ENCODE results near the gene WSB2. TPM values are rescaled to one million over a fixed set of nuclear protein-coding genes. Genes with fewer than 3 reads are reported as not detected.

WSB2 gene
- total and polyA plus RNA-seq, 9 of the 15 experiments (the other 6 are each of a cell fraction or from before 2014, with no cell fraction given) = 31.4 to 77.6 (median 52.6) TPM

- peak; percentile 55; the same call in 1 of the 2 replicates for TF ChIP-seq SPI1 (IDR thresholded peaks at IDR 0.05; ENCODE audit: borderline replicate concordance, low read depth, low read length)
- no peak for TF ChIP-seq U2AF2 (optimal IDR thresholded peaks at IDR 0.05; ENCODE audit: low read depth, low read length)
- no peak for TF ChIP-seq ELK3 (CRISPR knock-in tag; IDR thresholded peaks at IDR 0.05)
- no peak for TF ChIP-seq JUND (IDR thresholded peaks at IDR 0.05; ENCODE audit: borderline replicate concordance, low read depth, low read length)
- no peak for TF ChIP-seq JUND (tag; IDR thresholded peaks at IDR 0.05; ENCODE audit: borderline replicate concordance, low read depth, low read length)
- no peak for TF ChIP-seq C11orf30 (IDR thresholded peaks at IDR 0.05; ENCODE audit: low read depth)
- TF ChIP-seq NFXL1 (CRISPR knock-in tag; IDR thresholded peaks at IDR 0.05) = no peak
- TF ChIP-seq MEF2A (IDR thresholded peaks at IDR 0.05; ENCODE audit: control insufficient read depth, low read depth, low read length) = no peak
- no peak for TF ChIP-seq RNF2 (IDR thresholded peaks at IDR 0.05)
- TF ChIP-seq ZNF717 (CRISPR knock-in tag; IDR thresholded peaks at IDR 0.05) = no peak
- TF ChIP-seq ELF4 (CRISPR knock-in tag; IDR thresholded peaks at IDR 0.05) = no peak
- no peak for TF ChIP-seq RERE (CRISPR knock-in tag; IDR thresholded peaks at IDR 0.05; ENCODE audit: borderline replicate concordance)
- peak; percentile 67; the same call in 1 of the 2 replicates for TF ChIP-seq HBP1 (CRISPR knock-in tag; IDR thresholded peaks at IDR 0.05)
- TF ChIP-seq SAP30 (IDR thresholded peaks at IDR 0.05; ENCODE audit: borderline replicate concordance, insufficient read depth, low read depth, low read length, poor library complexity, severe bottlenecking) = peak; percentile 14
- TF ChIP-seq EZH2 (IDR thresholded peaks at IDR 0.05; ENCODE audit: borderline replicate concordance, low read depth, low read length) = no peak
Measured at GRCh38 chr12:118061873-118062843, 1.2 kb upstream of the WSB2 start (continued).

Data from K562 (cell line).